ENCODE data around the gene CRKL.

DNA sequence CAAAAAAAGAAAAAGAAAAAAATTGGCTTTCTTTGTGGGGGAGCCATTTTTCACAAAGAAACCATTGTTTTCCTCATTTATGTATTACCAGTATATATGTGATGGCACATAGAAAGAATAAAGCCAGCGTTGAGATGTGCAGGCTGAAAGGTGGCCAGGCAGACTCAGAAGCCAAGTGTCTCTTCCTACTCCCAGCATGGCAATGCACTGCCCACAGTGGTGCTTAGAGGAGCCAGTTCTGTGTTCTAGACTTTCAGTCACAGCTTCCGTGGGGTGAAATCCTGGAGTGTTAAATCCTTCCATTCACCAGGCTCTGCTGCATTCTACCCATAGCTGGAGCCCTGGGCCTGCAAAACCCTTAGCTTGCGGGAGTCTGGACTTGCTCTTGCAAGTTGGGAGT is 39.5 kb upstream of the CRKL start:
- TF ChIP-seq, protein P1, sequence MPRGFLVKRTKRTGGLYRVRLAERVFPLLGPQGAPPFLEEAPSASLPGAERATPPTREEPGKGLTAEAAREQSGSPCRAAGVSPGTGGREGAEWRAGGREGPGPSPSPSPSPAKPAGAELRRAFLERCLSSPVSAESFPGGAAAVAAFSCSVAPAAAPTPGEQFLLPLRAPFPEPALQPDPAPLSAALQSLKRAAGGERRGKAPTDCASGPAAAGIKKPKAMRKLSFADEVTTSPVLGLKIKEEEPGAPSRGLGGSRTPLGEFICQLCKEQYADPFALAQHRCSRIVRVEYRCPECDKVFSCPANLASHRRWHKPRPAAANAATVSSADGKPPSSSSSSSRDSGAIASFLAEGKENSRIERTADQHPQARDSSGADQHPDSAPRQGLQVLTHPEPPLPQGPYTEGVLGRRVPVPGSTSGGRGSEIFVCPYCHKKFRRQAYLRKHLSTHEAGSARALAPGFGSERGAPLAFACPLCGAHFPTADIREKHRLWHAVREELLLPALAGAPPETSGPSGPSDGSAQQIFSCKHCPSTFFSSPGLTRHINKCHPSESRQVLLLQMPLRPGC (tag by site-specific recombination; IDR thresholded peaks at IDR 0.05), result no peak
- TF ChIP-seq, protein P2, sequence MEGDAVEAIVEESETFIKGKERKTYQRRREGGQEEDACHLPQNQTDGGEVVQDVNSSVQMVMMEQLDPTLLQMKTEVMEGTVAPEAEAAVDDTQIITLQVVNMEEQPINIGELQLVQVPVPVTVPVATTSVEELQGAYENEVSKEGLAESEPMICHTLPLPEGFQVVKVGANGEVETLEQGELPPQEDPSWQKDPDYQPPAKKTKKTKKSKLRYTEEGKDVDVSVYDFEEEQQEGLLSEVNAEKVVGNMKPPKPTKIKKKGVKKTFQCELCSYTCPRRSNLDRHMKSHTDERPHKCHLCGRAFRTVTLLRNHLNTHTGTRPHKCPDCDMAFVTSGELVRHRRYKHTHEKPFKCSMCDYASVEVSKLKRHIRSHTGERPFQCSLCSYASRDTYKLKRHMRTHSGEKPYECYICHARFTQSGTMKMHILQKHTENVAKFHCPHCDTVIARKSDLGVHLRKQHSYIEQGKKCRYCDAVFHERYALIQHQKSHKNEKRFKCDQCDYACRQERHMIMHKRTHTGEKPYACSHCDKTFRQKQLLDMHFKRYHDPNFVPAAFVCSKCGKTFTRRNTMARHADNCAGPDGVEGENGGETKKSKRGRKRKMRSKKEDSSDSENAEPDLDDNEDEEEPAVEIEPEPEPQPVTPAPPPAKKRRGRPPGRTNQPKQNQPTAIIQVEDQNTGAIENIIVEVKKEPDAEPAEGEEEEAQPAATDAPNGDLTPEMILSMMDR (tag by site-specific recombination; IDR thresholded peaks at IDR 0.05), result no peak
- TF ChIP-seq, protein P3, sequence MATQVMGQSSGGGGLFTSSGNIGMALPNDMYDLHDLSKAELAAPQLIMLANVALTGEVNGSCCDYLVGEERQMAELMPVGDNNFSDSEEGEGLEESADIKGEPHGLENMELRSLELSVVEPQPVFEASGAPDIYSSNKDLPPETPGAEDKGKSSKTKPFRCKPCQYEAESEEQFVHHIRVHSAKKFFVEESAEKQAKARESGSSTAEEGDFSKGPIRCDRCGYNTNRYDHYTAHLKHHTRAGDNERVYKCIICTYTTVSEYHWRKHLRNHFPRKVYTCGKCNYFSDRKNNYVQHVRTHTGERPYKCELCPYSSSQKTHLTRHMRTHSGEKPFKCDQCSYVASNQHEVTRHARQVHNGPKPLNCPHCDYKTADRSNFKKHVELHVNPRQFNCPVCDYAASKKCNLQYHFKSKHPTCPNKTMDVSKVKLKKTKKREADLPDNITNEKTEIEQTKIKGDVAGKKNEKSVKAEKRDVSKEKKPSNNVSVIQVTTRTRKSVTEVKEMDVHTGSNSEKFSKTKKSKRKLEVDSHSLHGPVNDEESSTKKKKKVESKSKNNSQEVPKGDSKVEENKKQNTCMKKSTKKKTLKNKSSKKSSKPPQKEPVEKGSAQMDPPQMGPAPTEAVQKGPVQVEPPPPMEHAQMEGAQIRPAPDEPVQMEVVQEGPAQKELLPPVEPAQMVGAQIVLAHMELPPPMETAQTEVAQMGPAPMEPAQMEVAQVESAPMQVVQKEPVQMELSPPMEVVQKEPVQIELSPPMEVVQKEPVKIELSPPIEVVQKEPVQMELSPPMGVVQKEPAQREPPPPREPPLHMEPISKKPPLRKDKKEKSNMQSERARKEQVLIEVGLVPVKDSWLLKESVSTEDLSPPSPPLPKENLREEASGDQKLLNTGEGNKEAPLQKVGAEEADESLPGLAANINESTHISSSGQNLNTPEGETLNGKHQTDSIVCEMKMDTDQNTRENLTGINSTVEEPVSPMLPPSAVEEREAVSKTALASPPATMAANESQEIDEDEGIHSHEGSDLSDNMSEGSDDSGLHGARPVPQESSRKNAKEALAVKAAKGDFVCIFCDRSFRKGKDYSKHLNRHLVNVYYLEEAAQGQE (tag by site-specific recombination; IDR thresholded peaks at IDR 0.05), result no peak
- TF ChIP-seq PBX3 (CRISPR knock-in tag; IDR thresholded peaks at IDR 0.05) (no peak), ZIC2 (tag by site-specific recombination; IDR thresholded peaks at IDR 0.05) (no peak), ZNF654 (tag by site-specific recombination; IDR thresholded peaks at IDR 0.05; ENCODE audit: low read depth) (no peak), MYNN (tag by site-specific recombination; IDR thresholded peaks at IDR 0.05; ENCODE audit: borderline replicate concordance) (no peak), ZNF398 (tag by site-specific recombination; IDR thresholded peaks at IDR 0.05) (no peak), YY1 (tag by site-specific recombination; IDR thresholded peaks at IDR 0.05) (no peak)
- TF ChIP-seq, protein P4, sequence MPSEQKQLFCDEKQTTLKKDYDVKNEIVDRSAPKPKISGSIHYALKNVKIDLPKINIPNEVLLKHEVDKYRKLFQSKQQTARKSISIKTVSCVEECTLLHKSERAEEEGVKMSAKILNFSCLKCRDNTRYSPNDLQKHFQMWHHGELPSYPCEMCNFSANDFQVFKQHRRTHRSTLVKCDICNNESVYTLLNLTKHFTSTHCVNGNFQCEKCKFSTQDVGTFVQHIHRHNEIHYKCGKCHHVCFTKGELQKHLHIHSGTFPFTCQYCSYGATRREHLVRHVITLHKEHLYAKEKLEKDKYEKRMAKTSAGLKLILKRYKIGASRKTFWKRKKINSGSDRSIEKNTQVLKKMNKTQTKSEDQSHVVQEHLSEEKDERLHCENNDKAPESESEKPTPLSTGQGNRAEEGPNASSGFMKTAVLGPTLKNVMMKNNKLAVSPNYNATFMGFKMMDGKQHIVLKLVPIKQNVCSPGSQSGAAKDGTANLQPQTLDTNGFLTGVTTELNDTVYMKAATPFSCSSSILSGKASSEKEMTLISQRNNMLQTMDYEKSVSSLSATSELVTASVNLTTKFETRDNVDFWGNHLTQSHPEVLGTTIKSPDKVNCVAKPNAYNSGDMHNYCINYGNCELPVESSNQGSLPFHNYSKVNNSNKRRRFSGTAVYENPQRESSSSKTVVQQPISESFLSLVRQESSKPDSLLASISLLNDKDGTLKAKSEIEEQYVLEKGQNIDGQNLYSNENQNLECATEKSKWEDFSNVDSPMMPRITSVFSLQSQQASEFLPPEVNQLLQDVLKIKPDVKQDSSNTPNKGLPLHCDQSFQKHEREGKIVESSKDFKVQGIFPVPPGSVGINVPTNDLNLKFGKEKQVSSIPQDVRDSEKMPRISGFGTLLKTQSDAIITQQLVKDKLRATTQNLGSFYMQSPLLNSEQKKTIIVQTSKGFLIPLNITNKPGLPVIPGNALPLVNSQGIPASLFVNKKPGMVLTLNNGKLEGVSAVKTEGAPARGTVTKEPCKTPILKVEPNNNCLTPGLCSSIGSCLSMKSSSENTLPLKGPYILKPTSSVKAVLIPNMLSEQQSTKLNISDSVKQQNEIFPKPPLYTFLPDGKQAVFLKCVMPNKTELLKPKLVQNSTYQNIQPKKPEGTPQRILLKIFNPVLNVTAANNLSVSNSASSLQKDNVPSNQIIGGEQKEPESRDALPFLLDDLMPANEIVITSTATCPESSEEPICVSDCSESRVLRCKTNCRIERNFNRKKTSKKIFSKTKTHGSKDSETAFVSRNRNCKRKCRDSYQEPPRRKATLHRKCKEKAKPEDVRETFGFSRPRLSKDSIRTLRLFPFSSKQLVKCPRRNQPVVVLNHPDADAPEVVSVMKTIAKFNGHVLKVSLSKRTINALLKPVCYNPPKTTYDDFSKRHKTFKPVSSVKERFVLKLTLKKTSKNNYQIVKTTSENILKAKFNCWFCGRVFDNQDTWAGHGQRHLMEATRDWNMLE (tag by site-specific recombination; conservative IDR thresholded peaks at IDR 0.05; ENCODE audit: low read depth), result no peak
- TF ChIP-seq, protein P5, sequence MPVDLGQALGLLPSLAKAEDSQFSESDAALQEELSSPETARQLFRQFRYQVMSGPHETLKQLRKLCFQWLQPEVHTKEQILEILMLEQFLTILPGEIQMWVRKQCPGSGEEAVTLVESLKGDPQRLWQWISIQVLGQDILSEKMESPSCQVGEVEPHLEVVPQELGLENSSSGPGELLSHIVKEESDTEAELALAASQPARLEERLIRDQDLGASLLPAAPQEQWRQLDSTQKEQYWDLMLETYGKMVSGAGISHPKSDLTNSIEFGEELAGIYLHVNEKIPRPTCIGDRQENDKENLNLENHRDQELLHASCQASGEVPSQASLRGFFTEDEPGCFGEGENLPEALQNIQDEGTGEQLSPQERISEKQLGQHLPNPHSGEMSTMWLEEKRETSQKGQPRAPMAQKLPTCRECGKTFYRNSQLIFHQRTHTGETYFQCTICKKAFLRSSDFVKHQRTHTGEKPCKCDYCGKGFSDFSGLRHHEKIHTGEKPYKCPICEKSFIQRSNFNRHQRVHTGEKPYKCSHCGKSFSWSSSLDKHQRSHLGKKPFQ (tag by site-specific recombination; IDR thresholded peaks at IDR 0.05), result no peak

Data from HEK293 (cell line).